ENCODE data around the gene BPIFB6.

- no peak for TF ChIP-seq CTCF (conservative IDR thresholded peaks at IDR 0.05; ENCODE audit: low read depth, low read length)
- TF ChIP-seq EZH2 (IDR thresholded peaks at IDR 0.05; ENCODE audit: low read length, unreplicated experiment), result no peak
Measured at GRCh38 chr20:33031531-33031930, at the start of gene BPIFB6.

Measured in PC-3 (cell line).